NCI-H1417 (cell line): ENCODE measurements around the gene NOTCH4.
"Not testable (repeated sequence)": the region's sequence is repeated elsewhere in the genome, so short reads cannot be mapped to it uniquely, and the experiment has no call there.

Experiments used
- DNase-seq, 3 experiments: peaks; one replicate each; lab custom pipeline; 2025; lab: John Stamatoyannopoulos, UW

The NOTCH4 gene

GRCh38 chr6:32223258-32224235 lies at the start of gene NOTCH4:
TSS of gene NOTCH4 (minus strand) at chr6:32224067. CDS start at chr6:32223928, 139 bp downstream.
- DNase-seq, result no peak

DNA sequence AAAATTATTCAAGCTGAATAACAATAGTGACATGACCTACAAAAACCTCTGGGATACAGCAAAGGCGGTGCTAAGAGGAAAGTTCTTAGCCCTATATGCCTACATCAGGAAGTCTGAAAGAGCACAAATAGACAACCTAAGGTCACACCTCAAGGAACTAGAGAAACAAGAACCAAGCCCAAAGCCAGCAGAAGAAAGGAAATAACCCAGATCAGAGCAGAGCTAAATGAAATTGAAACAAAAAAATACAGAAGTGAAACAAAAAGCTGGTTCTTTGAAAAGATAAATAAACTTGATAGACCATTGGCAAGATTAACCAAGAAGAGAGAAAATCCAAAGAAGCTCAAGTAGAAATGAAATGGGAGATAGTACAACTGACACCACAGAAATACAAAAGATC lies 47.6 kb upstream of the NOTCH4 start:
- no peak for DNase-seq

GRCh38 chr6:32268459-32268858 lies 44.6 kb upstream of the NOTCH4 start:
- DNase-seq, result not testable (repeated sequence)

- no peak for DNase-seq
These were observed 43.2 kb upstream of the NOTCH4 start for GRCh38 chr6:32267035-32267434.

DNA sequence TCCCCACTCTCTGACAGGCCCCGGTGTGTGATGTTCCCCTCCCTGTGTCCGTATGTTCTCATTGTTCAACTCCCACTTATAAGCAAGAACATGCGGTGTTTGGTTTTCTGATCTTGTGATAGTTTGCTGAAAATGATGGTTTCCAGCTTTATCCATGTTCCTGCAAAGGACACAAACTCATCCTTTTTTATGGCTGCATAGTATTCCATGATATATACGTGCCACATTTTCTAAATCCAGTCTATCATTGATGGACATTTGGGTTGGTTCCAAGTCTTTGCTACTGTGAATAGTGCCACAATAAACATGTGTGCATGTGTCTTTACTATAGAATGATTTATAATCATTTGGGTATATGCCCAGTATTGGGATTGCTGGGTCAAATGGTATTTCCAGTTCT lies 33.4 kb upstream of the NOTCH4 start:
- DNase-seq, result not testable (repeated sequence)

DNA sequence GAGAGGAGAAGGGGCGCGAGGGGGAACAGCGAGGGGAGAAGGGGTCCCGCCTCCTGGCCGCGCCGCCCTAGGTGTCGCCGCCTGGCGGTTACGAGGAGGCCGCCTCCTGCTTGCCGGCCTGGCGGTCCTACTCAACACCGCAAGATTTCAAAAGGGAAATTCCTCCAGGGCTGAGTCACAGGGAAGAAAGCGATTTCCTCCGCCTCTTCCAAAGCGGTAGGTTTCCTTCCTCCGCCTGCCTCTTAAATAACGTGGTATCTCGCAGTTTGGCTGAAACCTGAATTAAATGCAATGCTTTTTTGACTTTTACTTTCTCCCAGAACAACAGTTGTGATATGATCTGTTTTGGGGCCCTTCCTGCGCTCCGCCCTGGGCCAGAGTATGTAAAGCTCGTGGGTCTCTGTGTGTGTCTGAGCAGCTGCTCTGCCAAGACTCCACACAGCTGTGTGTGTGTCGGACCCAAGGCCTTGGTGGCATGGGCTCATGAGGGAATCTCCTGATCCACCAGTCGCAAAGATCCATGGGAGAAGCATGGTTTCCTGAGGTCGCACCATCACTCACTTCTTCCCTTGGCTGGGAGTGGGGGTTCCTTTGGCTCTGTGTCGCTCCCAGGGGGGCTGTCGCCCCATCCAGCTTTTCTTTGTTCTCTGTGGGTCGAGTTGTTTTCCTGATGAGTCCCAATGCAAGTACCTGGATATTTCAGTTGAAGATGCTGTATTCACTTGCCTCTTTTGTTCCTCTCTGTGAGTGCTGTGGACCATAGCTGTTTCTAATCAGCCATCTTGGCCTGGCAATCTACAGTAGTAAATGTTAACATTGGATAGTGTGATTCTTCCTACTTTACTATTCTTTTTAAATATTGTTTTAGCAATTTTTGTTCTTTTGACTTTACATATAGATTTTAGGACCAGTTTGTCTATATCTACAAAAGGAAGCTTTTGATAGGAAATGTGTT lies 31.6 kb upstream of the NOTCH4 start:
- no peak for DNase-seq

- no peak for DNase-seq
These were observed 30.9 kb upstream of the NOTCH4 start for GRCh38 chr6:32254761-32255198.

DNA sequence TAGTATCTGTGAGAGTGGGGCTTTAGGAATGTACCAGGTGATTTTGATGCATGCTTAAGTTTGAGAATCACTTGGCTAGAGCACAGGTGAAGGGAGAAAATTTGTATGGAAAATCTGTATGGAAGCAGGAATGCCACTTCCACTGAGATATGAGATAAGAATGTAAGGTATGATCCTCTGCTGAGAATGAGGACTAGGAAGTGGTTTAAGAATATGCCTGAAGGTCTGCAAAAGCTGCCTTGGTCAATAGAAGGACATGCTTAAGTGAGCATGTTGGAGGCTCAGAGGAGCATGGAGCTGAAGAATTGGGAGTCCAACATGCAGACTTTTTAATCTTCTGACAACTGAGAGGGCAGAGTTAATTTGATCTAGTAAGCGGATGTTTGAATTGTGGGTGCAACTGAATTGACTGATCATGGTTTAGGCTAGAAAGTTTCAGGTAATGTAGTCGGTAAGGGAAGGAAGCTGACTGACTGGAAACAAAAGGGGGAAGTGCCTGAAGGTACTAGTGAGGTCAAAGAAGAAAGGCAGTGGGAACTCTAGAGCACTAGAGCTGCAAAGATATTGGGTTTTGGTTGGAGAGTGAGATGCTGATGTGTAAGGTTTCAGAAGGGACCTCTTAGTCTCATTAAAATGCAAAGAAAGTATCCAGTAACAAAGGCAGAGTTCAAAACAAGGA lies 28.6 kb upstream of the NOTCH4 start:
- DNase-seq, result no peak

DNA sequence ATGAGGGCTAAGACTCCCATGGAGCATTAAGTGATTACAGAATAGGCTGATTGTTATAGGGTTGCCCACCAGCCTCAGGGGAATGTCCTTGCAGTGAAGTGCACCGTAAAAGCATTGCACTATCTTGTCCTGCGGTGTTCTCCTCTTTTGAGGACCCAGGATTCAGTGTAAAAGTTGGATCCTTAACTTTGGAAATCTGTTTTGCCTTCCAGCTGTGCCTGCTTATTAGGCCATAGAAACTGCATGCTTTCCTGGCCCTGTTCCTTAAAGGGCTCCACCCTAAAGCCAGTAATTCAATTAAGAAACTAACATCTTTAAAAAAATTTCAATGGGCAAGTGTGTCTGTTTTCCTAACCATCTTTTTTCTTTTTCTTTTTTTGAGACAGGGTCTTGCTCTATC lies 25.4 kb upstream of the NOTCH4 start:
- no peak for DNase-seq

- DNase-seq, result no peak
These were observed 23.5 kb upstream of the NOTCH4 start for GRCh38 chr6:32247401-32247800.

DNA sequence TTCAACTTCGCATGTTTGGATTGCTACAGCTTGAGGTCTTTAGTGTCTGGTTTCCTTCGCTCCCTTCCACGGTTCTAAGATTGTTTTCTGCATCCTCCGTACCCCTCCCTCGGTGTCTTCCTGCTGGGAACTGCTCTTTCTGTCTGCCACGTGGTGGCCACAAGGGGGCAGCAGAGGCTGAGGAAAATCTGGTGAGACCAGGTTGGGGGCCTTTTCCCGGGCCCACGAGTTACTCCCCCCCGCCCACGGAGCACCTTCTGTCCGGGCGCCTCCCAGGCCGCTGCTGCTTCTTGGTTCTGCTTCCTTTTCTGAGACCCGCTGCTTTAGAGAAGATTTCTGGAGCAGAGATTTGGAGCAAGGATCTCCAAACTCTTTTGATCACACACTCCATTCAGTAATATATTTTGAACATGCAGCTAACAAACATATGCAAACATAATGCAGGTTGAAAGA lies 21.1 kb upstream of the NOTCH4 start:
- peak; percentile 59 to 74 (median 61) for DNase-seq

GRCh38 chr6:32244270-32244669 lies 20.4 kb upstream of the NOTCH4 start:
- DNase-seq, result no peak

DNA sequence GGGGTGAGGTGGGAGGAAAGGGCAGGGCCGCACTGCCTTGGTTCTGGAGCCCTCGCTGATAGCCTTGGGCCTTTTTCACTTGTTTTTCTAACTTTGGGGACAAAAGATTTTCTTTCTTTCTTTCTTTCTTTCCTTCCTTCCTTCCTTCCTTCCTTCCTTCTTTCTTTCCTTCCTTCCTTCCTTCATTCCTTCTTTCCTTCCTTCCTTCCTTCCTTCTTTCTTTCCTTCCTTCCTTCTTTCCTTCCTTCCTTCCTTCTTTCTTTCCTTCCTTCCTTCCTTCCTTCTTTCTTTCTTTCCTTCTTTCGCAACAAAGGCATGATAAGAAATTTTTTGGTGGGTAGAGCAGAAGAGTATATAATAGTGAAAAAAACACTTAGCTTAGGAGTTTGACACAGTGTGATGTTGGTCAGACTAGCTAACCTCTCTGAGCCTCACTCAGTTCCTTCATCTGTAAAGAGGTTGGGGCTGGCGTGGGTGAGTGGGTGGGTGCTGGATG lies 18.5 kb upstream of the NOTCH4 start:
- DNase-seq, result not testable (repeated sequence)

GRCh38 chr6:32240686-32241085 lies 16.8 kb upstream of the NOTCH4 start:
- no peak for DNase-seq

DNA sequence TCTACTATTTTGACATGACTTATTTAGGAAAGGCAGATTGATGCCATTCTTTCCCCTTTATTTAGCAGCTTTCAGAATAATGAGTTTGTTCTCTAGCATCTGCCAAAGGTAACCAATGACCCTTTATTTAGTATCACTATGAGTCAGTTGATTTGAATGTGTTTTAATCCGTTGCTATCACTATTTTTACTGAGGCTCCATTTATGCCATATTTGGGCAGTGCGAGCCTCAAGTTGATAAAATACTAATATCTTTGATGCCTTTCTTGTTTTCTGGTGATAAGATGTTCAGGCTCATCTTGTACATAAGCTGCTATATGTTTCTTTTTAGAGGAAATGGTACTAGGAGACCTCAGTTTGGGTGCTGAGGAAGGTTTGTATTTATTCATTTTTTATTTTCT lies 15.6 kb upstream of the NOTCH4 start:
- DNase-seq, result no peak

DNA sequence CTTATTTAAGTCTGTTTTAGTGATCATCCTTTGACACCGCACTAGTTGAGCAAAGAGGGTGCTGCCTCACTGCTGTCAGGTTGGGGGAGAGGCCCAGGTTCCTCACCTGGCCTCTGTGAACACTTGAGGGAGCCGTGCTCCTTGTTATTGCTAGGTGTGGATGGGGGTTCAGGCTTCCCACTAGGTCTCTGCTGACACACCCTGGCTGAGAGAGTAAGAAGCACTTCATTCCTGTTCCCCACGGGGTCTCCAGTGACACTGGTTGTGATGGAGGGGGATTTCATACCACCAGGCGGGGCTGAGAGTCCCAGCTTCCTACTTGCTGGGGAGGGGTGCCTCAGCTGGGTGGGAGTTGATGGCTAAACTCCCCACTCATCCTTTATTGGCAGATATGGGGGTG lies 11.1 kb upstream of the NOTCH4 start:
- peak in 1 of 3 experiments; percentile 8 for DNase-seq

- no peak for DNase-seq
These were observed 2.6 kb upstream of the NOTCH4 start for GRCh38 chr6:32226434-32226833.

- no peak for DNase-seq
These were observed 829 bp upstream of the NOTCH4 start for GRCh38 chr6:32224696-32225095.

DNA sequence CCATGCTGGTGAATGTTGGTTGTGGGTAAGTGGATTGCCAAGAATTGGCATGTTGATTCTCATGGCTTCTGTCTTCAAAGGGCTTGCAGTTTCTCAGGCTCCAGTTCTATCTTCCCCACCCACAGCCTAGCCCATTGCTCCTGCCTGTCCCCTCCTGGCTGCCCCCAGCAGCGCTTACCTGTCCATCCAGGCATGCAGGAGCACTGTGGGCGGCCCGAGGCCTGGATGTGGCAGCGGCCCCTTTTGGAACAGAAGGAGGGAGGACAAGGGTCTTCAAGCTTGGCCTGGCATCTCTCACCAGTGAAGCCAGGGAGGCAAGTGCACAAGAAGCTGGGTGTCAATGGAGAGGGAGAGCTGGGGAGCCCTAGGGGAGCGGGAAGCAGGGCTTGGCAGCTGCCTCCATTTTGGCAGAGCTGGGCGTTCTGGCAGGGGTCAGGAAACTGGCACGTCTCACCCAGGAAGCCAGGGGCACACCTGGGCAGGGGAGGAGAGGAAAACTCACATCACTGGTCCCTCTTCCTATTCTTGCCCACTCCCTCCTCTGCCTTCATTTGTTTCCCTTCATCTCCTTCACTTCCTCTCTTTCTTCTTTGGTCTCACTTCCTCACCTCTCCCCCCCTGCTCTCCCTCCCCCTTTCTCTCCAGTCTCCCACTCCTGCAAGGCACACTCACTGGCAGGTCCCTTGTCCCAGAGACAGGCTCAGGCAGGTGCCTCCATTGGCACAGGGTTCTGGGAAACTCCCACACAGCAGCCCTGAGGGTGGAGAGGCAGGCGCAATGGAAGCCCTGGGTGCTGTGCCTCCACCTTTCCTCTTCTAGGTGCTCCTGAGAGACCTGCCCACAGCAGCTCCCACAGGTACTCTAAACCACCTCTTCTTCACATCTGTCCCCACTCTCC lies 1.3 kb downstream of the NOTCH4 start:
- no peak for DNase-seq

DNA sequence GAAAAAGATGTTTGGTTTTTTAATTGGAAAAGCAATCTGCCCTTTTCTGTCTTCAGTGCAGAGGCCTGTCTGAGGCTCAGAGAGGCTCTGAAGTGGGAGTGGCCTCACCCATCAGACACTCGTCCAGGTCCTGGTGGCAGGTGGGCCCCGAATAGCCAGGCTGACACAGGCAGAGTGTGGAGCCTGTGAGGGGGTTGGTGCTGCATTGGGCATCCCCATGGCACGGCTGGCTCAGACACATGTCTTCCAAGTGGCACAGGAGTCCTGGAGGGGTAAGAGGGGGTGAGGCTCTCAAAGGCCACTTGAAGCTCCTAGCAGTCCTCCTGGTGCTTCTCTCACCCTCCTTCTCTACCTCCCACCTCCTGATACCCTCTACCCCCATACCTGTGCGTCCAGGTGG lies 3.8 kb downstream of the NOTCH4 start:
- no peak for DNase-seq

DNA sequence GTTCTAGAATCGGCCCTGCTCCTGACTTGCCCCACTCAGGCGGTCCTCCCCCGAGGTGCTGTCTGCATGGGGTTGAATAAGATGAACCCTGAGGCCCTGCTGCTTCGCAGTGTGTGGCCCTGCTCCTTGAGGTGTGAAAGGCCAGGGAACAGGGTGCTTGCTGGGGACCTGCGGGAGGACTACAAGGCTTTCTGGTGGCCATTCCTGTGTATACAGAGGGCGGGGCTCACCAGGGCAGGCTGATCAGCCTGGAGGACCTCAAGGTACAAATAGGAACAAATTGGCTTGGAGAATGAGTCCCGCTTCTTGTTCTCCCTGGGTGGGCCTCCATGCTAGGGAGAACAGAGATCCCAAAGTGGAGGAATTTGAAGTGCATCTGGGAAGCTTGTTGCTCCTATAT lies 5.7 kb downstream of the NOTCH4 start:
- no peak for DNase-seq
